LHCN-M2 (cell line): ENCODE results near the gene CLEC4G. TPM values are rescaled to one million over a fixed set of nuclear protein-coding genes. Genes with fewer than 3 reads are reported as not detected.
"Not testable (repeated sequence)": the region's sequence is repeated elsewhere in the genome, so short reads cannot be mapped to it uniquely, and the experiment has no call there.

Experiments used
- DNase-seq: peaks from one replicate; pipeline ENCODE4 v3.0.0-alpha.2; 2012; ENCODE audit warnings: low read depth
- total RNA-seq: library from RNA; depleted of rRNA; stranded (reverse); fragments of >200 nt; gene quantifications from 2 replicates; pipeline ENCODE4 v1.2.3, GENCODE V29; 2014

Gene CLEC4G
- total RNA-seq, 1 experiment from 2014 or later, result not detected

- DNase-seq, result no peak
These were observed 15.3 kb upstream of the CLEC4G start, which contains the start of gene CD209 for GRCh38 chr19:7746903-7747884. Gene CD209 (minus strand): TSS chr19:7747534. CDS start chr19:7747511, 23 bp downstream.

- DNase-seq, result not testable (repeated sequence)
These were observed 14.4 kb upstream of the CLEC4G start for GRCh38 chr19:7746306-7746705.

GRCh38 chr19:7744871-7745650 lies 13.2 kb upstream of the CLEC4G start:
- DNase-seq, result no peak

- no peak for DNase-seq
These were observed 12.4 kb upstream of the CLEC4G start for GRCh38 chr19:7744199-7744786.

- no peak for DNase-seq
These were observed 11.5 kb upstream of the CLEC4G start for GRCh38 chr19:7743425-7743841.

- no peak for DNase-seq
These were observed 11.1 kb upstream of the CLEC4G start for GRCh38 chr19:7742991-7743390.

GRCh38 chr19:7742575-7742974 lies 10.7 kb upstream of the CLEC4G start:
- DNase-seq, result no peak

- DNase-seq, result no peak
These were observed 8.8 kb upstream of the CLEC4G start for GRCh38 chr19:7740682-7741054.

- no peak for DNase-seq
These were observed 8.1 kb upstream of the CLEC4G start for GRCh38 chr19:7739801-7740681.

GRCh38 chr19:7739211-7739755 lies 7.4 kb upstream of the CLEC4G start:
- DNase-seq, result no peak

GRCh38 chr19:7738023-7738422 lies 6.1 kb upstream of the CLEC4G start:
- no peak for DNase-seq

GRCh38 chr19:7737215-7737614 lies 5.3 kb upstream of the CLEC4G start:
- no peak for DNase-seq

GRCh38 chr19:7736148-7736547 lies 4.2 kb upstream of the CLEC4G start:
- no peak for DNase-seq

- peak; percentile 2 for DNase-seq
These were observed 2.6 kb upstream of the CLEC4G start for GRCh38 chr19:7734220-7735203.

- no peak for DNase-seq
These were observed 1.5 kb upstream of the CLEC4G start for GRCh38 chr19:7733376-7733775.

GRCh38 chr19:7731615-7732014 lies 295 bp downstream of the CLEC4G start:
- no peak for DNase-seq

- no peak for DNase-seq
These were observed 703 bp downstream of the CLEC4G start for GRCh38 chr19:7731218-7731595.

GRCh38 chr19:7730286-7731217 lies 1.4 kb downstream of the CLEC4G start:
- no peak for DNase-seq
